ENCODE results near the gene FPGS. TPM values are rescaled to one million over a fixed set of nuclear protein-coding genes. Genes with fewer than 3 reads are reported as not detected.
A peak's percentile ranks its signal among the peaks of the same experiment; 100 is the strongest.

Gene FPGS
- total RNA-seq, 1 donor from 2014 or later = 51.3 TPM

GRCh38 chr9:127793093-127793708 lies 9.5 kb upstream of the FPGS start:
- H3K4me3 Mint-ChIP-seq (ENCODE audit: unreplicated experiment) = no peak overlapping the region
- H3K9me3 Mint-ChIP-seq (ENCODE audit: unreplicated experiment) = no peaks in the 10 kb centered on the region
- no peak for TF ChIP-seq CTCF (IDR thresholded peaks at IDR 0.05; ENCODE audit: unreplicated experiment)
- peaks cover 37% of the 10 kb centered on the region for H3K4me1 Mint-ChIP-seq (ENCODE audit: unreplicated experiment)
- H3K27me3 Mint-ChIP-seq (ENCODE audit: unreplicated experiment) = peaks cover 15% of the 10 kb centered on the region
- DNase-seq (ENCODE audit: low spot score) = no peak
- peak overlapping the region; percentile 63 for H3K27ac Mint-ChIP-seq (ENCODE audit: unreplicated experiment)
- H3K36me3 Mint-ChIP-seq (ENCODE audit: low read depth, unreplicated experiment) = peaks cover 28% of the 10 kb centered on the region

DNA sequence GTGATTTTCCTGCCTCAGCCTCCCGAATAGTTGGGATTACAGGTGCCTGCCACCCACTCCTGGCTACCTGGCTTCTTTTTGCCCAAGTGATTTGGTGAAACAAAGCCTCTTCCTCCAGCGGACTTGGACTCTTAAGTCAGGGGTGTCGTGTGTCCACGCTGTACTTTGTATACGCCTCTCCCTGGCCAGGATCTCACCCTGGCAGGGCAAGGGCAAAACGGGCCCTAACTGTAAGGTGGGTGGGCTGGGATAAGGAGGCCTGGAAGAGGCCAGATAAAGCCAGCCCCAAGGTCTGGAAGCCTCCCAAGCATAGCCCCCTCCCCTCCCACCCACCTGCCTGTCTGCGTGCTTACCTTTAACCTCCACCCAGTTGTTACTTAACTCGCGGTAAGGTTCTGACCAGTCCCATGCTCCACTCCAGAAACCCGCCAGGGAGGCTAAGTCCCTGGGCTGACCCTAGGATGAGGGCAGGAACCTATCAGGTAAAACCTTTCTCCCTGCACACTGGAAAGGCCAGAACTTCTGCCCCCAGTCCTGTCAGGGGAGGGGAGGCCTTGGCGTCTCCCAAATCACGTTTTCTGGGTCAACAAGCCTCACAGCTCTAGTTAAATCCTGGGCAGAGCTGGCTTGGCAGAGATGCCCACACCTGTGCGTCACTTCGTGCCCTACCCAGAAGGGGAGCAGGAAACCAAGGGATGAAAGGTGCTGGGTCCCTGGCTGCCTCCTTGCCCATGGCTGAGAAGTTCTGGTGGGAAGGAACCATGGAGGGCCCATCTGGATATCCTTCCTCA lies 8.5 kb upstream of the FPGS start:
- H3K27ac Mint-ChIP-seq (ENCODE audit: unreplicated experiment) = no peak overlapping the region
- DNase-seq (ENCODE audit: low spot score) = no peak
- TF ChIP-seq CTCF (IDR thresholded peaks at IDR 0.05; ENCODE audit: unreplicated experiment) = no peak
- peaks cover 28% of the 10 kb centered on the region for H3K4me1 Mint-ChIP-seq (ENCODE audit: unreplicated experiment)
- H3K9me3 Mint-ChIP-seq (ENCODE audit: unreplicated experiment) = no peaks in the 10 kb centered on the region
- peaks cover 14% of the 10 kb centered on the region for H3K27me3 Mint-ChIP-seq (ENCODE audit: unreplicated experiment)
- H3K4me3 Mint-ChIP-seq (ENCODE audit: unreplicated experiment) = no peak overlapping the region
- peaks cover 19% of the 10 kb centered on the region for H3K36me3 Mint-ChIP-seq (ENCODE audit: low read depth, unreplicated experiment)

- H3K9me3 Mint-ChIP-seq (ENCODE audit: unreplicated experiment) = no peaks in the 10 kb centered on the region
- no peak for TF ChIP-seq CTCF (IDR thresholded peaks at IDR 0.05; ENCODE audit: unreplicated experiment)
- peak overlapping the region; percentile 18 for H3K4me3 Mint-ChIP-seq (ENCODE audit: unreplicated experiment)
- H3K27me3 Mint-ChIP-seq (ENCODE audit: unreplicated experiment) = peaks cover 7% of the 10 kb centered on the region
- H3K27ac Mint-ChIP-seq (ENCODE audit: unreplicated experiment) = no peak overlapping the region
- DNase-seq (ENCODE audit: low spot score) = no peak
- peaks cover 16% of the 10 kb centered on the region for H3K4me1 Mint-ChIP-seq (ENCODE audit: unreplicated experiment)
- H3K36me3 Mint-ChIP-seq (ENCODE audit: low read depth, unreplicated experiment) = peaks cover 7% of the 10 kb centered on the region
Observed at GRCh38 chr9:127796225-127796813, 6.4 kb upstream of the FPGS start.

DNA sequence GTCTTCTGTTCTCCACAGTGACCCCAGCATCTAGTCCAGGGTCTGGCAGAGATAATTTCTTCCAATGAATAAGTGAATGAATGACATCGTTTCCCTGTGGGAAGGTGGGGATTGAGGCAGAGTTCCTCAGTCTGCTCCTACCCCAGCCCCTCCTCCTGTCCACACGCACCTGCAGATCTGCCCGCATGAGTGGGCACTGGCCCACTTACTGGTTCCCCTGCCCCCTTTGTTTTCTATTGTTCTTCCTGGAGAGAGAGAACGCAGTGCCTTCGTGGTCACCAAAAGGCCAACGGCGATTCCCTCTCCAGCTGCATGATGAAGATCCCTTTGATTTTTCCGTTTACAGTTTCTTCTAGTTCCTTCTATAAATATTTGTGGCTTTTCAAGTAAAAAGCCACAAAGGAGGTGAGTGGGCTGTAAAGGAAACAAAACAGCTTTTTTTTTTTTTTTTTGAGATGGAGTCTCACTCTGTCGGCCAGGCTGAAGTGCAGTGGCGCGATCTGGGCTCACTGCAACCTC lies 5.8 kb upstream of the FPGS start:
- Mint-ChIP-seq H3K27me3 (ENCODE audit: unreplicated experiment) (peaks cover 7% of the 10 kb centered on the region), H3K36me3 (ENCODE audit: low read depth, unreplicated experiment) (peaks cover 7% of the 10 kb centered on the region), H3K9me3 (ENCODE audit: unreplicated experiment) (no peaks in the 10 kb centered on the region), H3K4me1 (ENCODE audit: unreplicated experiment) (peaks cover 16% of the 10 kb centered on the region), H3K4me3 (ENCODE audit: unreplicated experiment) (no peak overlapping the region), H3K27ac (ENCODE audit: unreplicated experiment) (peak overlapping the region; percentile 22)
- TF ChIP-seq CTCF (IDR thresholded peaks at IDR 0.05; ENCODE audit: unreplicated experiment) = no peak
- DNase-seq (ENCODE audit: low spot score) = no peak
